Medulla oblongata (tissue), 1 donor: ENCODE data around the gene CCDC97.
A peak's percentile ranks its signal among the peaks of the same experiment; 100 is the strongest.
"Not testable (repeated sequence)": the region's sequence is repeated elsewhere in the genome, so short reads cannot be mapped to it uniquely, and the experiment has no call there.

Experiments
- DNase-seq: peaks from one replicate; pipeline ENCODE4 v3.0.0-alpha.2; 2015; ENCODE audit errors: extremely low spot score

CCDC97 gene

GRCh38 chr19:41339936-41340335 lies 30.0 kb downstream of the CCDC97 start:
- DNase-seq, result no peak

GRCh38 chr19:41341669-41342490 lies 31.9 kb downstream of the CCDC97 start:
- no peak for DNase-seq

DNA sequence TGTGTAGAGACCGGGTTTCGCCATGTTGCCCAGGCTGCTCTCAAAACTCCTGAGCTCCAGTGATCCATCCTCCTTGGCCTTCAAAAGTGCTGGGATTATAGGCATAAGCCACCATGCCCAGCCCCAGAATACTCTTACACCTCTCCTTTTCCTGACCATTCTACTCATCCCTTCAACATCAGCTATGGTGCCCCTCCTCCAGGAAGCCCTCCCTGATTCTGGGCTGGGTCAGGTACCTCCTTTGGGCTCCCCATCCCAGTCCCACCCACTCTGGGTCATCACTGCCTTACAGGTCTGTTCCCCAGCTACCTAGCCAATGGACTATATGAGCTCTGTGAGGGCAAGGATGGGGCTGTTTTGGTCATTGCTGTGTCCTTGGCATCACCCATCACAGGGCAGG lies 34.2 kb downstream of the CCDC97 start:
- no peak for DNase-seq

DNA sequence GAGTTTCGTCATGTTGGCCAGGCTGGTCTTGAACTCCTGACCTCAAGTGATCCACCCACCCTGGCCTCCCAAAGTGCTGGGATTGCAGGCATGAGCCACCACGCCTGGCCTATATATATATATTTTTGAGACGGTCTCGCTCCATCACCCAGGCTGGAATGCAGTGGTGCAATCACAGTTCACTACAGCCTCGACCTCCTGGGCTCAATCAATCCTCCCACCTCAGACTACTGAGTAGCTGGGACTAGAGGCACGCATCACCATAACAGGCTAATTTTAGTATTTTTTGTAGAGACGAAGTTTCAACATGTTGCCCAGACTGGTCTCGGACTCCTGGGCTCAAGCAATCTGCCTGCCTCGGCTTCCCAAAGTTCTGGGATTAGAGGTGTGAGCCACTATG lies 36.9 kb downstream of the CCDC97 start:
- not testable (repeated sequence) for DNase-seq

DNA sequence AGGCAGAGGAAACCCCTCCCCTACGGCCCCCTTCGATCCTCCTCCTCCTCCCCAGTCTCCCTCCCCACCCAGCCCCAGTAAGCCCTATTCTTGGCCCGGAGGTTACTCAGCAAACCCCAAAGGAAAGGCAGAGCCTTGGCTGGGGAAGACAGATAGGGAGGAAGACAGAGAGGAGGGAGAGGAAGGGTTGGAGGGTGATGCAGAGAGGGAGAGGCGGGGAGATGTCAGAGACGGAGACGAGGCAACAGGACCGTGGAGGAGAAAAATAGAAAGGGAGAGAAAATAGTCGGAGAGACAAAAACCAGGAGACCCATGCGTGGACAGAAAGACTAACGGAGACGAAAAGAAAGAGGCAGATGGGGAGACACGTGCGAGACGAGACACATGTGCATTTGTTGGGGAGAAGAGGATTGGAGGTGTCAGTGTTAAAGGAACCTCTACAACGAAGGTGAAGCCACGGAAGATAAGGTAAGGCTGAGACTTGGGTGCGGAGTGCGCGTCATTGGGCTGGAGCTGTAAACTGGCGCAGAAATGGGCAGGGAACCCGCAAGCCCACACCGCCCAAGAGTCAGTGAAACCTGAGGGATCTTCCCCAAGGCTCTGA lies 40.9 kb downstream of the CCDC97 start:
- no peak for DNase-seq

DNA sequence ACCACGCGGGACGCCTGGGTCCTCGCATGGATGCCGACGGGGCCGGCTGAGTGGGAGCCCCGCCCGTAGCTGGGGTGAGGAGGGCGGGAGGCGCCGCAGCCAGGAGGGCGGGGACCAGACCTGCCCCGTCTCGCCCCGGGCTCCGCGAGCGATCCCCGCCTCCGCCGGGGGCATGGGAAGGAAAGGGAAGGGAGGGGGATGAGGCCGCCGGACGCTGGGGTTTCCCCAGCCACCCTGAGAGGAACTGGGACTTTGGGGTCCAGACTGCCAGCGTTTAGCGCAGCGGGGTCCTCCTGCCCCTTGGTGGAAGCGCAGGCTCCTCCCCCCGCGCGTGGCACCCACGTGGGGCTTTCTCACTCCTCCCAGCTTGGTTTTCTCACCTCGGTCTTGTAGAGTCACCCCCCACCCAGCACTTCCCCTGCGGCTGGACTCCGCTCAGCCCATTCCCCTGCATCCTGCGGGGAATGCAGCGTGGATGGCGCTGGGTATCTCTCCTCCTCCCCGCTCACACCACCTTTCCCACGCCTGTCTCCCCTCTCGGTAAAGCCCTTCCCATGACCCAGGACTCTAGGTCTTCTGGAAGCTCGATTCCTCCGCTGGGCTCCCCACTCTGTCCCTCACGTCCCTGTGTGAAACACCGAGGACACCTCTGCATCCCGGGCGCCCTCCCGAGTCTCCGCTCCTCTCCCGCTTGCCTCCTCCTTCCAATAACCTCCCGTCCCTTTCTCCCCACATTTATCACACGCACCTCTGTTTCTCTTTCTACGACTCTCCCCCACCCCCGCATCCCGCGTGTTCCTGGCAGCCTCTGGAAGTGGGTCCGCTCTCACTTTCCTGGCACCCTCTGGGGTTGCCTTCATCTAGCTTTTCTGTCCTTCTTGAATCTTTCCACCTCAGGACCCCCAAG lies 41.6 kb downstream of the CCDC97 start:
- DNase-seq, result peak; percentile 76

- no peak for DNase-seq
Observed at GRCh38 chr19:41352279-41352608, 42.3 kb downstream of the CCDC97 start.

DNA sequence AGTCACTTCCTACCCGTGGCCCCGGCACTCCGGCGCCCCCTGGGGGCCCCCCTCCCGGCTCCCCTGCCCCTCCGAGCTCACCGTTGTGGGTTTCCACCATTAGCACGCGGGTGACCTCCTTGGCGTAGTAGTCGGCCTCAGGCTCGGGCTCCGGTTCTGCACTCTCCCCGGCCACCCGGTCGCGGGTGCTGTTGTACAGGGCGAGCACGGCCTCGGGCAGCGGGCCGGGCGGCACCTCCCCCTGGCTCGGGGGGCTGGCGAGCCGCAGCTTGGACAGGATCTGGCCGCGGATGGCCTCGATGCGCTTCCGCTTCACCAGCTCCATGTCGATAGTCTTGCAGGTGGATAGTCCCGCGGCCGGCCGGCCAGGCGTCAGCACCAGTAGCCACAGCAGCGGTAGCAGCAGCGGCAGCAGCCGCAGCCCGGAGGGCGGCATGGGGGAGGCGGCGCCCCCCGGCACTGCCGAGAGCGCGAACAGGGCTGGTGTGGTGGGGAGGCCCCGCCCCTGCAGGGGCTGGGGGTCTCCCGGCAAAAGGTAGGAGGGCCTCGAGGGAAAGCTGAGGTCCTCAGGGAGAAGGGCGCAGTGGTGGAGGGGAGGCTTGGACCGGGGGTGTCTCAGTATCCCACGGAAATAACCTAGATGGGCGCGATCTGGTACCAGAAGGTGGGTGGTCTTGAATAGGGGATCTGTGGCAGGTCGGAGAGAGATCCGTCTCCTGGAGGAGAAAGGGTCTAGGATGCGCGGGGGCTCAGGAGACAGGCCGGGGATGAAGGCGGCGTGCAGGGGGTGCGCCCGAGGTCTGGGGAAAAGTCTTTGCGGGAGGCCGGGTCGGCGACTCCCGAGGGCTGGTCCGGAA lies 42.9 kb downstream of the CCDC97 start:
- DNase-seq, result peak; percentile 53

- peak; percentile 83 for DNase-seq
Observed at GRCh38 chr19:41353466-41354342, 43.7 kb downstream of the CCDC97 start, which contains the start of gene TGFB1. TGFB1 (minus strand) TSS chr19:41353922; CDS start chr19:41353044, 878 bp downstream.

DNA sequence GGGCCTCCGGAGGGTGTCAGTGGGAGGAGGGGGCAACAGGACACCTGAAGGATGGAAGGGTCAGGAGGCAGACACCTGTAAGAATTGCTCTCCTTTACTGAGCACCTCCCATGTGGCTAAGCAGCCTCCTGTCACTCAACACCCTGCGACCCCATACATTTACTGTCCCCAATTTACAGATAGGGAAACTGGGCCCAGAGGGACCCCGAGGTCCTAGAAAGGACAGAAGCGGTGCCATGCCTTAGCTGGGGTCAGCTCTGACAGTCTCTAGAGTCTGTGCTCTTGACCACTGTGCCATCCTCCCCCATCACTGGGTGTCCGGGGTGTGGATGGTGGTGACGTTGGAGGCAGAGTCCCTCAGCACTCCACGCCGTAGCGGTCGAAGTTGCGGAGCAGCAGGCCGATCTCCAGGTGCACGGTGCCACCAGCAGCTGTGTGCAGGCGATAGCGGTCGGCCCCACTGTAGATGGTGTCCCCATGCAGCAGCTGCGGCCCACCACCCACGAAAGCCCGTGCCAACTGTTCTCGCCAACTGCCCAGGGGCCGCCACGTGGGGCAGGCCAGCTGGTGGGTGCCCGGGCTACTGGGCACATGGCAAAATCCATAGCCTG lies 44.5 kb downstream of the CCDC97 start:
- DNase-seq, result no peak

DNA sequence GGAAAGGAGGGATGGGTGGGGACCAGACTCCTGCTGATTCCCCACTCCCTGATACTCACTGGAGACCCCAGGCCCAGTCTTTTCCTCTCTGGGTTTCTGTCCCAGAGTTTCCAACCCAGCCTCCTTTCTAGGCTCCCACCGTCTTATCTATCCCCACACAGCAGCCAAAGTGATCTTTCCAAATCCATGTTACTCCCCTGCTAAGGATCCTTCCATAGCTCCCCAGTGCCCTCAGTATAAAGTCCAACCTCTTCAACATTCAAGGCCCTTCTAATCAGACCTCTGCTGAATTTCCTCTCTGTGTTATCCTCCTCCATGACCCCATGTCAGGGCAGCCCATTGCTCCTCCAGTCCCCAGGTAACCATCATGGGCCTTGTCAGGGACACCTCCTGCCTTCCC lies 45.1 kb downstream of the CCDC97 start:
- no peak for DNase-seq

DNA sequence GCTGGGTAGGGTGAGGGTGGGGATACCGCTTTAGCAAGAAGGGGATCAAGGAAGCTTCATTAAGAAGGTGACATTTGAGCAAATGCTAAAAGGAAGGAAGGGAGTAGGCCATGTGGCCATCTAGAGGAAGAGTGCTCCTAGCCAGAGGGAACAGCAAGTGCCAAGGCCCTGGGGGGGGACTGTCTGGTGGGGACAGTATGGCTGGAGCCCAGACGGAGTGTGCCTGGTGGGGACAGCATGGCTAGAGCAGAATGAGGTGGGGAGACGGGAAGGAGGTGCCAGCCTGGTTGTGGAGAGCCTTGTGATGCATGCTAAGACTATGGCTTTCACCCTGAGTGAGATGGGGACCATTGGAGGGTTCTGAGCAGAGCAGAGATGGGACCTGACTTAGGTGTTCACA lies 45.8 kb downstream of the CCDC97 start:
- DNase-seq, result no peak

GRCh38 chr19:41356984-41357739 lies 47.2 kb downstream of the CCDC97 start:
- peak; percentile 38 for DNase-seq

DNA sequence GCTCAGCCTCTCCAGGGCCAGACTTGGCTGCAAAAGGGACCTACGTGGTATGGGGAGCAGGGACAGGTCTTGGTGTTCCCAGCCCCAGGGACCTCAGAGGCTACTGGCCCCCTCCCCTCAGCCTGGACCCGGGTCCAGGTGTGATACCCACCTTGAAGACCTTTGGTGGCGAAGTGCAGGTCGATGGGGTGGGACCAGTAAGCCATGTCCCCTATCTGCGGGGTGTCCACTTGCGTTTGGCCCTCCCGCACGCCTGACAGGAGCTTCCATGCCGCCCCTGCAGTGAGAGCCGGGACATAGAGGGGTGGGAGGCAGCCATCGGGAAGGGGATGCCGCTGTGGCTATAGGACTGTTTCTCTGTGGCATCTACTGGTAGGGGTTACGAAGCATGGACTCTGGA lies 47.8 kb downstream of the CCDC97 start:
- DNase-seq, result no peak

DNA sequence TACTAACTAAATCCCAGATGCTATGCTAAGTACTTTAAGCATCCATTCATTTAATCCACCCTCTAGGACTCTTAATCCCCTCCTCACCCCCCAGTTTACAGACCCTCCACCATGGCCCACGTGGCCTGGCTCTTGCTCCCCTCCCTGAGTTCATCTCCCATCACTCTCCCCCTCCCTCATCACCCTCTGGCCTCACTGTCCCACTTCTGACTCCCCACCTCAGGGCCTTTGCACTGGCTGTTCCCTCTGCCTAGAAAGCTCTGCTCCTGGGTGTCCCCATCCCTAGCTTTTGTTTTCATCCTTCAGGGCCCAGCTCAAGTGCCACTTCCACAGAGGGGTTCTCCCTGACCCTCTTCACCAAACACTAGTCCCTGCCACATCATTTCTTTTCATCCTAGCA lies 49.8 kb downstream of the CCDC97 start:
- DNase-seq, result no peak

GRCh38 chr19:41362143-41362847 lies 52.3 kb downstream of the CCDC97 start:
- DNase-seq, result no peak

GRCh38 chr19:41363371-41363752 lies 53.4 kb downstream of the CCDC97 start:
- DNase-seq, result no peak

DNA sequence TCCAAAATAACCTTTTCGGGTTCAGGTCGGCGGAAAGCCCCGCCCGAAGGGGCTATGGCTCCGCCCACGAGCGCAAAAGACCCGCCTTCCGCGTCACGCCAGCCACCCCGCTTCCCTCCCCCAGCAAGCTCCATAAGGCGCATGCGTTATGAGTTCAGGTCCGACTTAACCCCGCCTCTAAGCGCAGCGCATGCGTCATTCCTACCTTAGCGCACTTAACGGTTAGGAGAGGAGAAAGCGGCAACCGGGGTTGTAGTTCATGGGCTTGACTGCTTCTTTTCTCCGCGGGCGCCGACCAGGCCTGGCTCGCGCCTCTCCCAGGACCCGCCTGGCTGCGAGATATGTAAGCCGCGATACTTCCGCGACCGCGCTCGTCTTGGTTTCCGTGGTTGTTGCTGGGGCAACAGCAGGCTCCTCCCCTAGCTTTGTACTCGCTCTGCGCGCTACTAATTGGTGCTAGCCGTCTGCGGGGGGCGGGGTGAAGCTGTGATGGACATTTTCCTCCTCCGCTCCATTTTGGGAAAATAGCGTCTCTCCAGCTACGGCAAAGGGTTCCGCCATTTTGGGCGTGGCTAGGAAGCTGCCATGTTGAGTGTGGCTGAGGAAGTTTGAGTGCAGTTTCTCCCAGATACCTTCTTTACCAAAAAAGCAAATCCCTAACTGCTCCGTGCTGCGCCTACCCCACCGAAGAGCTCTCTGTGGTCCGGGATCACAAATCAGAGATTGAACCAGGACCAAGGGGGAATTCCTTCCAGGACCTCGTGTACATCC lies 54.0 kb downstream of the CCDC97 start, which contains the start of gene B9D2:
Gene B9D2, minus strand, starts transcription at position 397 of the 771 bp plus-strand sequence. CDS start 630 bp downstream, outside the sequence.
- DNase-seq, result peak; percentile 99
